Embryonic facial prominence (tissue), 1 donor: ENCODE results near the gene PPIL1.
"Not testable (repeated sequence)": the region's sequence is repeated elsewhere in the genome, so short reads cannot be mapped to it uniquely, and the experiment has no call there.

Experiments
- DNase-seq: peaks from one replicate; pipeline ENCODE4 v3.0.0-alpha.2; 2016; ENCODE audit errors: extremely low spot score

The PPIL1 gene

DNA sequence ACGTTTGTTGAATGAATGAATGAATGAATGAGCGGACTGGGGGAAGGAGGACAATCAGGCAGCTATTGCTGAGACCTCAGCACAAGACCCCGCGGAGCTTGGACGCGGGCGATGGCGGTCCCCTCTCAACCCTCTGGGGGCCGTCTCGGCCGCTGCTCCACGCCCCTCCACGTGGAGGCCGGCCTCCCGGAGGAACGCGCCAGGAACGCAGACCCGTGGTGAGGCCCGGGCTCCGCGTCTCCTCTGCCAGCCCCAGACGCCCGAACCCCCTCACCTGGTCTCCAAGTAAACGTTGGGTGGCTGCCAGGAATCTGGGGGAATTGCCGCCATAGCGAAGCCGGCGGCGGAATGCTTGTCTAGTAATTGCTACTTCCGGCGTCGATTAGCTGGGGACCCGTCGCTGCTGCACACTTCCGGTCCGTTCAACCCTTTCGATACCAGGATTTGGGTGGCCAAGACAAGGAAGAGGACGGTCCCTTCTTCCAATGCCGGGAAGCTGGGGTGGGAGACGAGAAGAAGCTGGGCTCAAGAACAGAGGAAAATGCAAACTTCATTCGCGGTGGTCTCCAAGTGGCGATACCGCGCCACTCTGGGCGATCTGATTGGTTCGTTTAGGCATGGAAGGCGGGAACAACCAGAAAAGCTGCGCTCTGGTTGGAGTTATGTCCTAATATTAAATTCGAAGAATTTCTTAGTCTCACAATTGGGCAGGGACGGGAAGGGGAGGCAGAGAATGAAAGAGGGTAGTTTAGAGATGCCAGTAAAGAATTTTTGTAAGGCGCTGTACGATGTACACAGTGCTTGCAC, at the start of gene PPIL1:
TSS of gene PPIL1 (minus strand) at position 361 of the 807 bp plus-strand sequence. CDS start at position 330, 31 bp downstream.
- DNase-seq, result peak; percentile 92

DNA sequence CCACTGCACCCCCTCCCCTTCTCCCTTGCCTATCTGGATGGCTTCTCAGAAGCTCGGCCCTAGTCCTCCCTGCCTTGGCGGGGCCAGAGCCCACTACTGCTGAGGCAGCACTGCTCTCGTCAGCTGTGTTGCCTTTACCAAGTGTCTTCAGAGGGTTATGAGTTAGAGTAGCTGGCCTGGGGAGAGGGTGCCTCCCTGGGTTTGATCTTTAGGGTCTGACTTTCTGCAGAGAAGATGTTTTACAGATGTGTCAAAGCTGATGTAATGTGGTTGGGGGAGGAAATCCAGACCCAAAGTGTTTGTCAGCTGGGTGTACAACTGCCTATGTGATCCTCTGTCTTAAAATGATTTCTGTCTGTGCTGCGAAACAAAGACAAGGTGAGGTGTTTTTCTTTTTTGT, 49.5 kb upstream of the PPIL1 start:
- DNase-seq, result no peak

DNA sequence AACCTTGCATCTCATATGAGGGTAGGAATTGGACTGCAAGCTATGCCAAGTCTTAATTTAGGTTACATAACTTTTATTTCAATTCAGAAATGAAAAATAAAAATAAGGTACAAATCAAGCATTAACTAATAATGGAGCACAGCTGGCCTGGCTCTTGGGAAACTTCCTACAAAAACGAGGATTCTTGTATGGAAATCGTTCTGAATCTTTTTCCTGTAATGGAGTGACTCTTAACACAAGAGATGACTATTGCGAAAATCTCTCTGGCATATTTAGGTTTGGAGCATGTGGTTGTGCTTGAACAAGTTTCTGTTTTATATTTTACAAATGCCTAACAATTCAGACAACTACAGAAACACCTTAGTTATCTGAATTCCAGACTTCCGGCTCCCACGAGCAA, 45.9 kb upstream of the PPIL1 start:
- no peak for DNase-seq

DNA sequence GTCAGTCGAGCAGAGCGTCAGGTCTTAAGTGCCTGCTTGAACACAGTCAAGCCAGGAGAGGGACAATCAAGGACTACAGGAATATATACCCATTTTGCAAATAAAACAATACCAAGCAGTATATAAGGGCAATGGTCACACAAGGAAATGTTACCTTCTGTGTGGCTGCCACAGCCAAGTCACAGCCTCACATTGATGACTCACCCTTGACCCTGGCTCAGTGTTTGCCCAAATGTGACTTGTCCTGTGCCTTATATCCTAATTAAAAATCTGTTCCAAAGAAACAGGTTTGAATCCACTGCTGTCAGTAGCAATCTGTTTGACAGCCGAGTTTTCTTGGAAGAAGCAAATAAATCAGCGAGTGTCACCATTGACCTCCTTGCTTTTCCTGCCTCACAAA, 45.4 kb upstream of the PPIL1 start:
- DNase-seq, result no peak

DNA sequence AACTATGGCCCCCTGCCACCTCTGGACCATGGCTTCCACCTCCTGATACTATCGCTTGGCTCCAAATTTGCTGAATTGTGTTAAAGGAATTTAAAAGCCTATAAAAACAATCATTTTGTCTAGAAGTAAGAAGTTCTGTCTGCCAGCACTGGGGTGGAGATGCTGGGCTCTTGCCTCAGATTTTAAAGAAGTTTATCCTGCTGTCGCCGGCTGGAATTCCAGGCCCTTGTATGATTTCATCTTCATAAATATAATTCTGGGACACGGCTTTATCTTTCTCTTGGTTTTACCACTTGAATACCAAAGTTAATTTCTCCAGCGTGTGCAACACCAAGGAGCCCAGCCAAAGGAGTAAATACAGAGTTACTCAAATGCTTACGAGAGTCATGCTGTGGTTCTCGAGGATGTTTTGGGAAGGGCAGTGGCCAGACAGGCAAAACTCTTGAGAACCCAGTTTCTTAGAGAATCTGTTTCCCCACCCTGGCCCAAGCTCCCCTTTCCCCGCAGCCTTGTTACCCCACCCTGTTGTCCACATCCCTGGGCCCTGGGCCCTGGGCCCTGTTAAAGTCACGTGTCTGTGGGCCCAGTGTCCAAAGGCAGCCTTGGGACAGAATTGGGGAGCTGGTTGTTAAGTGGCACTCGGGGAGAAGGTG, 43.1 kb upstream of the PPIL1 start:
- peak; percentile 27 for DNase-seq

DNA sequence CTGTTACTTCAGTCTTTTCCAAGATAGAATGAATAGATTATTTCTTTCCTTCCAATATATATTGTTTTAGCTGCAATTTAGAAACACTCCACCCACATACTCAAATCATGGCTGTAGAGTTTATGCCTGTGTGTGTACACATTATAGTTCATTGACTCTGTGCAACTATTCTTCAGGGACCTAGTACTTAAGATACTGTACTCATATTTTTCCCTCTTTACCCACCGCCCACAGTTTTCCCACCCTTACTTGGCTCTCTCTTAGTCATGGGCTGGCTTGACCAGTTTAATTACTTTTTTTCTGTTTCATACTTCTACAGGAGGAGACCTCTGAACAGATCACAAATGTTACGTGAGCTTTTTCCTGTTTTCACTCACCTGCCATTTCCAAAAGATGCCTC, 41.5 kb upstream of the PPIL1 start:
- DNase-seq, result no peak

DNA sequence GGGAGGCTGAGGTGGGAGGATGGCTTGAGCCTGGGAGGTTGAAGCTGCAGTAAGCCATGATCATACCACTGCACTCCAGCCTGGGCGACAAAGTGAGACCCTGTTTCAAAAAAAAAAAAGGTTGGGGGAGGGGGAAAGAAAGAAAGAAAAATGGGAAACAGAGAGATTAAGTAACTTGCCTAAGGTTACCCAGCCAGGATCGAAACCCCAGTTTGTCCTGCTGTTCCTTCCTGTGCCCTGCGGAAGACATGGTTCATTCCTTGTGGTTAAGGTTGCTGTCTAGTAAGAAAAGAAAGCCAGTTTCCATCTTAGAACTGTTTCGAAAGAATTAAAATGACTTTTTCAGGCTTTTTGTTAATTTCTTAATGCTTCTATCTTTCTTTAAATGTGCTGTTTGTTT, 41.0 kb upstream of the PPIL1 start:
- DNase-seq, result no peak

DNA sequence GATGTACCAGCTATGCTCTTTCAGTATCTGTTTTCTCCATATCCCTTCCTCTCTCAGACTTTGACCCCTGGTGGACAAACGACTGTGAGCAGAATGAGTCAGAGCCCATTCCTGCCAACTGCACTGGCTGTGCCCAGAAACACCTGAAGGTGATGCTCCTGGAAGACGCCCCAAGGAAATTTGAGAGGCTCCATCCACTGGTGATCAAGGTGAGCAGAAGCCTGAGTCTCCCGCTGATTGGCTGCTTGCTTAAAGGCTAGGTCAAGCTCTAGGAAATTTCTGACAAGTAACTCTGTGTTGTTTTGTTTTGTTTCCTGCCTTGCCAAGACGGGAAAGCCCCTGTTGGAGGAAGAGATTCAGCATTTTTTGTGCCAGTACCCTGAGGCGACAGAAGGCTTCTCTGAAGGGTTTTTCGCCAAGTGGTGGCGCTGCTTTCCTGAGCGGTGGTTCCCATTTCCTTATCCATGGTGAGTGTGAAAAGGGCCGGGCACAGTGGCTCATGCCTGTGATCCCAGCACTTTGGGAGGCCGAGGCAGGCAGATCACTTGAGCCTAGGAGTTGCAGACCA, 39.7 kb upstream of the PPIL1 start:
- no peak for DNase-seq

DNA sequence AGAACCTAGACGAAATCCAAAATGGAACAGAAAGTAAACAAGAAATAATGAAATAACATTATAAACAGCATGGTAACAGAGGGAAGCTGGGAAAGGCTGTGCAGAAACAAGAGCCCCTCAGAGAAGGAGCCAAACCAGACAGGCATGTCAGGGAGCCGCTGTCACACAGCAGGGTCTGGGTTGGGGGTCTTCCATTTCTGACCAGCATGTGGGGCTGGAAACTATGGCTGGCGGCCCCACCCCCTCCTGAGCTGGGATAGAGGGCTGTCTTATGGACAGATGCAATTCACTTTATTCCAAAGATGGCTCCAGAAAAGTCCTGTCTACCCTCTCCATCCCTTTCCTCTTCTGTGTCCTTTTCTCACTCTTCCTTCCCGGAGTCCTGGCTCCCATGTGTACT, 38.5 kb upstream of the PPIL1 start:
- DNase-seq, result no peak

DNA sequence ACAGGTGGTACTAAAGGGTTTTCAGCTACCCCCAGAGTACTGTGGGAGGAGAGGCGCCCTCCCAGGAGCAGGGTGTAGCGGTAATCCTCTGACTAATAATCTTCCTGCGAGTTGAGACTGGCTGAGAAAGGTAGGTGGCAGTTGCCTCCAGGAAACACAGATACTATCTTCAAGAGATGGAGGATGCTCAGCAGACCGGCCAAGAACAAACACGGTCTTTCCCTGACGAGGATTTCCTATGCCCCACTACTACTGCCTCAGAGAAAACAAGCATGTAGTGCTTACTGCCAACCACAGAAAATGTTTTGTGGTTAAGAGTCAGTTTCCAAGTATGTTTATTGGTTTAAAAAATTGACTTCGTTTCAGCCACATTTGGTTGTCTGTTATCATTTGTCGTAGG, 38.0 kb upstream of the PPIL1 start:
- peak; percentile 60 for DNase-seq

DNA sequence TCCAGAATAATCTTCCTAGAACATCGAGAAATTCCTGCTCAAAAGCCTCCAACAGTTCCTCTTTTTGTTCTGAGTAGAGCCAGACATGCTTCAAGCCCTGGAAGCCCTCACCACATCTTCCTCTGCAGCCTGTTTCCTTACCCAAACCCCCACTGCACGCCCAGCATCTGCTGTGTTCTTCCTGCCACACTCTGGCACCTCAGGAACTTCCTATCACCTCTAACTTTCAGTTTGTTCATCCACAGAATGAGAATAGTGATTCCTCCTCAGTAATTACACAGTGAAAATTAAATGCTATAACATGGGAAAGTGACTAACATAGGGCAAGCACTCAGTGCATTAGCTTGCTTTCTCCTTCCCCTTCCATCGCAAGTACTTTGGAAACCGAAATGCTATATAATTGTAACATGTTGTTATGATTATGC, 37.4 kb upstream of the PPIL1 start:
- no peak for DNase-seq

DNA sequence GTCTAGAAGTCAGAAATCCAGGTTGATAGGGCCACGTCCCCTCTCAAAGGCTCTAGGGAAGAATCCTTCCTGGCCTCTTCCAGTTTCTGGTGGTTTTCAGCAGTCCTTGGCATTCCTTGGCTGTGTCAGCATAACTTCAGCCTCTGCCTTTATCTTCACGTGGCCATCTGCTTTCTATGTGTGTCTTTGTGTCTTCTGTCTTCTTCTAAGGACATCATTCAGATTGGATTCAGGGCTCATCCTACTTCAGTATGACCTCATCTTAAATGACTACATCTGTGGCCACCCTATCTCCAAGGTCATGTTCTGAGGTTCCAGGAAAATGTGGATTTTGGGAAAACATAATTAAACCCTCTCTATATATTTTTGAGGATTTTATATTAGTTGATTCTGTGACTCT, 34.1 kb upstream of the PPIL1 start:
- DNase-seq, result no peak

DNA sequence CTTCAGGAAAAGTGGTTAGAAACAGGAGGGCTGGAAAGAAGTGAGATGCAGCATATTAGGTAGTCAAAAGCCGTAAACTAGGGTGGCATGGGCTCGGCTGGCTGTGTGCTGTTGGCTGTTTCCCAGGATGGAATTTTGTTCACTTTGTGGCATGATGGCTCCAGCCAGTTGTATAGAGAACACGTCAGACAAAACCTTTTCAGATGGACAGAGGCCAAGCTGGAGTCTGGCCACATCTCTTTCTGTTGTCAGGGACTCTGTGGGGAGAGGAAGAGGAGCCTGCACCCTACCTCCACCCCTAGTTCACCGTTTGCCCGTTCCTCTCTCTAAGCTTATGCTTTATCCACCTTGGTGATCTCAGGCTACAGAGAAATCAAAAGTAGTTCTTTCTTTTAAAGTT, 33.2 kb upstream of the PPIL1 start:
- no peak for DNase-seq

DNA sequence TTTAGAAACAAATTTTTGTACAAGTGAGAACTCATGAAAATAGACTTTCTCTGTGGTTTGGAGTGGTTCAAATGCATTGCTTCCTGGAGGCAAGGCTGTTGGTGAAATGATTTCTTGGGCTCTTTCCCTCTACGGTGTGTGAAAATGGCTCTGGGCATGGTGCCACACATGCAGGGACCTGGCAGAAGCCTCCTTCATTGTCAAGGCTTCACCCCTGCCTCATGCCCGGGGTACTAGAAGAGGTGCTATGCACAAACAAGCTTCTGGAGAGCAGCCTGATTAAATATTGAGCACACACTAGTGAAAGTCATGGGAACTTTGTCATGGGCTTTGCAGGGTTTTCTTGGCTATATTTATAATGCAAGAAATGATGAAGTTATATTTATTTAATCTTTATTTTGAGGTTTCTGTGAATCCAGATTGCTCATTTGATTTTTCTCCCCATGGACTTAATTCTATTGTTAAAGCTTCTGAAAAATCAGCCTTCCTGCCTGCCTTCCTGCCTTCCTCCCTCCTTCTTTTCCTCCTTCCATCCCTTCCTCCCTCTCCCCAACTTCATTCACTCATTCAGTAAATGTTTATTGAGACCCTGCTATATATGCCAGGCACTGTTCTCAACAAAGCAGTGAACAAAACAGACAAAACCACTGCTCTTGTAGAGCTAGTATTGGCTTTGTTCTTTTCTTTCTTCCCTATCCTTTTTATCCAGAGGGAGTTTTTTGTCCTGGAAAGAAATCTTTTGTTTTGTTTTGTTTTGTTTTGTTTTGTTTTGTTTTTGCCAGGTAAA, 32.1 kb upstream of the PPIL1 start:
- DNase-seq, result no peak

DNA sequence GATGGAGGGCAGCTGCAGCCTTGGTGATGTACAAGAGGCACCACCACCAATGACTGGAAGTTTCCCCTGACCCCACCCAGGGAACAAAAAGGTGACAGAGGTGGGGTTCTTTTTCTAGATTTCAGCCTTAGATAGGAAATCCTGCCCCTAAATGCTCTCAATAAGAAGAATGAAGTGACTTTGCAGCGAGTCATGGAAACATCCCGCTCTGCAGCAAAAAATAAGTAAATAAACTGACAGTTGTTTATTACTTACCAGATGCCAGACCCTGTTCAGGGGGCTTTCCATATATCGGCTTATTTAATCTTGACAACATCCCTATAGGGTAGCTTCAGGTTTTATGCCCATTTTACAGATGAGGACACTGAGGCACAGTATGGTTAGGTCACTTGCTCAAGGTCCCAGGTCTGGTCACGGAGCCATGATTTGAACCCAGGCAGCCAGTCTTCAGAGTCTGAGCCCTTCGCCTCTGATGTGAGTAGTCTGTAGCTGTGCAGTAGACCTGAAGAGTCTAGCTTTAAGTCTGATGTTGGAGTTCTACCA, 30.3 kb upstream of the PPIL1 start:
- no peak for DNase-seq

DNA sequence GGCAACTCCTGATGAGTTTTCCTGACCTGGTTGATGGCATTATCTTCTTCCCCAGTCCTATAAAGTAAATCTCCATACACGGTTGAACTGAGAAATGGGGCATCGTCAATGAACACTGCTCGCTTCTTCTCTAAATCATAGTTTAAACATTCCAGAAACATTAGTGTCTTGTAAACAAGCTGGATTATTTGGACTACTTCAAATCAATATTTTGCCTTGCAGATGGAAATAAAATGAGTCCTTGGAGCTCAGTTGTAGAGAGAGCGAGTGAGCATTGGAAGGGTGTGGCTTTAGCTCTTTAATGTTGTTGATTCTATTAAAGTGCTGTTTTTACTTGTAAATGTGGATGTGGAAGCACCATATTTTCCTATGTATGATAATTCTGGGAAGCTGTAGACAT, 29.5 kb upstream of the PPIL1 start:
- no peak for DNase-seq

DNA sequence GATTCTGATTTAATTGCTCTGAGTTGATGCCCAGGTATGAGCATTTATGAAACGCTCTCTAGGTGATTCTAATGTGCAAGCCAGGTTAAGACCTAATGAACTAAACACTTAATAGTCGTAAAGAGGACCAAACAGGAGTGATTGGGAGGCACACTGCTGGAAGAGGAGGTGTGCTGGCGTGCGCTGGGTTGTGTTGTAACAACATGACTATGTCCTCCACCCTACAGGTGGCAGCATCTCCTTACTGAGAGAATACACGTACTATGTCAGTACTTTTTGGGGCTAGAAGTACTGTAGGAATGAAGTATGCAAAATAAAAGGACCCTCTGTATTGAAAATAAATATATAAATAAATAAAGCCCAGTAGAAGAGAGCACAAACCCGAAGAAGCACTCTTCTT, 23.0 kb upstream of the PPIL1 start:
- DNase-seq, result no peak

DNA sequence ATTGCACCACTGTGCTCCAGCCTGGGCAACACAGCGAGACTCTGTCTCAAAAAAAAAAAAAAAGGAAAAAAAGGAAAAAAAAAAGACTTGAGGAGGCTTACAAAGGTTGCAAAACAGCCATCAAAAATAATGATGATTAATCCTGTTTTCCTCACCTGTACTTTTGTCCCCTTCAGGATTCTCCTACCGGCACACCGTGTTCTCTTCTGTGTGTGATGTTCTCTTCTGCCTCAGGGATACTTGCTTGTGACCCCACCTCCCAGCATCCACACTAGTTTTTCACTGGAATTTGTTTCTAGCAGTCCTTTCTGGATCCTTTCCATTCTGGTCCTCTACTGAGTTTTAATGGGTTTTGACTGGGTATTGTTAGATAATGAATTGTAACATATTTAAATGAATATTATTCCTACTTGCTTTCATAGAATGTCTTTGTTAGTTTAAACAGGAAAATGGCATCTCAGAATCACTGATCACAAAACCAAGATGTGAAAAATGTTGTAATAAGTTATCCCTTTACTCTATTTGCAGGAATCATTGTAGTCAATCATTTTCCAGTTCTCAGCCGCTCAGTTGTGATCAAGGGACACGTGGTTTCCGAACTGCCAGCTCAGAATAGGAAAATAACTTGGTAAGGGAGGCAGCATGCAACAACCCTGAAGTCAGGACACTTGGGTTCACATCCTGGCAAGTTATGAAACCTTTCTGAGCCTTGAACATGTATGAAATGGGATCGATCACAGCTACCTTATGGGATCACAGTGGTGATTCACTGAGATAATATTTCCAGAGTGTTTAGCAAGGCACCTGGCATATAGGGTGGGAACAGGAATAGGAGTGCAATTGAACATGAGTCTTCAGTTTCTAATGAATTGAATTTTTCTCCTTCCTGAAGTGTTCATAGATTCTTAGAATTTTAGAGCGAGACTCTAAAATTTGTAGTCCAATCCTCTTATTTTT, 19.7 kb upstream of the PPIL1 start:
- DNase-seq, result no peak

DNA sequence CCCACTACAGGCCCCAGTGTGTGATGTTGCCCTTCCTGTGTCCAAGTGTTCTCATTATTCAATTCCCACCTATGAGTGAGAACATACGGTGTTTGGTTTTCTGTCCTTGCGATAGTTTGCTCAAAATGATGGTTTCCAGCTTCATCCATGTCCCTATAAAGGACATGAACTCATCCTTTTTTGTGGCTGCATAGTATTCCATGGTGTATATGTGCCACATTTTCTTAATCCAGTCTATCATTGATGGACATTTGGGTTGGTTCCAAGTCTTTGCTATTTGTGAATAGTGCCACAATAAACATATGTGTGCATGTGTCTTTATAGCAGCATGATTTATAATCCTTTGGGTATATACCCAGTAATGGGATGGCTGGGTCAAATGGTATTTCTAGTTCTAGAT, 16.6 kb upstream of the PPIL1 start:
- not testable (repeated sequence) for DNase-seq

DNA sequence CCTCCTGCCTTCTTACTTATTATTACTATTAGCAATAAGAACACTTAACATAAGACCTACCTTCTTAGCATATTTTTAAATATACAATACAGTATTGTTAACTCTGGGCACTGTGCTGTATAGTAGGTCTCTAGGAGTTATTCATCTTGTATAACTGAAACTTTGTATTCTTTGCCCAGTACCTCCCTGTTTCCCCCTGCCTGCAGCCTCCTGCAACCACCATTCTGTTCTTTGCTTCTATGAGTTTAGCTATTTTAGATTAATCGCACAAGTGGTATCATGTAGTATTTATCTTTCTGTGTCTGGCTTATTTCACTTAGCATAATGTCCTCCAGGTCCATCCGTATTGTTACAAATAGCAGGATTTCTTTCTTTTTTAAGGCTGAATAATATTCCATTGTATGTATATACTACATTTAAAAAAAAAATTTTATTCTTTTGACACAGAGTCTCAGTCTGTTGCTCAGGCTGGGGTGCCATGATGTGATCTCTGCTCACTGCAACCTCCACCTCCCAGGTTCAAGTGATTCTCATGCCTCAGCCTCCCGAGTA, 15.6 kb upstream of the PPIL1 start:
- DNase-seq, result no peak
